Erythroblast (primary cell): Measurements from ENCODE around the gene ZNF236.

ENCODE experiments used
- DNase-seq, 2 experiments: peaks; one replicate each; lab custom pipeline; 2025; lab: John Stamatoyannopoulos, UW
- GATA1 ChIP-seq: IDR thresholded peaks from 2 replicates; pipeline ENCODE4 v1.6.1; 2011; ENCODE audit warnings: low read depth, mild to moderate bottlenecking, control low read depth, low read length, moderate library complexity
- POLR2A ChIP-seq: IDR thresholded peaks from 2 replicates; pipeline ENCODE4 v1.6.1; 2011; ENCODE audit warnings: mild to moderate bottlenecking, low read length

ZNF236 gene

GRCh38 chr18:76857476-76857875 lies 35.1 kb downstream of the ZNF236 start:
- DNase-seq: no peak
- TF ChIP-seq POLR2A: no peak
- TF ChIP-seq GATA1: no peak

GRCh38 chr18:76859474-76860339 lies 37.4 kb downstream of the ZNF236 start:
- TF ChIP-seq GATA1 (no peak), POLR2A (no peak)
- no peak for DNase-seq

DNA sequence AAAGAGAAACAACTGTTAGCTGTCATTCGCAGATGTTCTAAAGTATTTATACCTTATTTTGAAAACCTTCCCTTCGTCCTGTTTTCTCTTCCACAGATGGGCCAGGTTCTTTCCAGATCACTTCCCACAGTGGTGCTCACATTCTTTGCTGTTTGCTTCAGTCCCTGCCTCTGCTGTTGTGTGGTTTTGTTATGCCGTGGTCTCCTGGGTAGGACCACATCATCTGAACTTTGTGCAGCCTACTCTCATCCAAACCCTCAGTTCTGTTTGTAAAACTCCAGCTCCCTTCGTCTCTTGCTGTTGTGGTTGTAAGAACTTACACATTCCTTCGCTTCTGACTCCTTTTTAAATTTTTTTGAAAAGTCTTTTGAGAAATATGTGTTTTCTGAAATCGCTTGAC lies 38.1 kb downstream of the ZNF236 start:
- TF ChIP-seq POLR2A (no peak), GATA1 (no peak)
- no peak for DNase-seq

- TF ChIP-seq GATA1: no peak
- TF ChIP-seq POLR2A: no peak
- DNase-seq: no peak
Observed at GRCh38 chr18:76866666-76867065, 44.3 kb downstream of the ZNF236 start.

GRCh38 chr18:76873311-76873710 lies 51.0 kb downstream of the ZNF236 start:
- no peak for TF ChIP-seq POLR2A
- TF ChIP-seq GATA1: no peak
- no peak for DNase-seq

- TF ChIP-seq GATA1 (no peak), POLR2A (no peak)
- DNase-seq: no peak
Observed at GRCh38 chr18:76873713-76874112, 51.4 kb downstream of the ZNF236 start.

GRCh38 chr18:76874642-76875389 lies 52.5 kb downstream of the ZNF236 start:
- TF ChIP-seq POLR2A (no peak), GATA1 (no peak)
- no peak for DNase-seq

GRCh38 chr18:76875390-76876325 lies 53.3 kb downstream of the ZNF236 start:
- TF ChIP-seq GATA1 (no peak), POLR2A (no peak)
- peak; percentile 70 to 80 for DNase-seq

- TF ChIP-seq GATA1: no peak
- TF ChIP-seq POLR2A: no peak
- DNase-seq: no peak
Observed at GRCh38 chr18:76878426-76878825, 56.1 kb downstream of the ZNF236 start.

DNA sequence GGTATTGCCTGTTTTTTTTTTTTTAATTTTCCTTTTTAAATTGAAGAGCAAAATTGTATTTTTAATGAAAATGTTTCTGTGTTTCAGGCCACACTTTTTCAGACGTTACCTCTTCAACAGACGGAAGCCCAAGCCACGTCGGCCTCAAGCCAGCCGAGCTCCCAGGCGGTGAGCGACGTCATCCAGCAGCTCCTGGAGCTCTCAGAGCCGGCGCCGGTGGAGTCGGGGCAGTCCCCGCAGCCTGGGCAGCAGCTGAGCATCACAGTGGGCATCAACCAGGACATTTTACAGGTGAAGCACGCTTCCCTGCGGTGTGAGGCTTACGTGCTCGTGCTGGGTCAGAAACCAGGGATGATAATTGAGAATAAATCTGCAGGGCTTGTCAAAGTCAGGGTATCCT lies 57.7 kb downstream of the ZNF236 start:
- no peak for DNase-seq
- TF ChIP-seq GATA1: no peak
- no peak for TF ChIP-seq POLR2A

DNA sequence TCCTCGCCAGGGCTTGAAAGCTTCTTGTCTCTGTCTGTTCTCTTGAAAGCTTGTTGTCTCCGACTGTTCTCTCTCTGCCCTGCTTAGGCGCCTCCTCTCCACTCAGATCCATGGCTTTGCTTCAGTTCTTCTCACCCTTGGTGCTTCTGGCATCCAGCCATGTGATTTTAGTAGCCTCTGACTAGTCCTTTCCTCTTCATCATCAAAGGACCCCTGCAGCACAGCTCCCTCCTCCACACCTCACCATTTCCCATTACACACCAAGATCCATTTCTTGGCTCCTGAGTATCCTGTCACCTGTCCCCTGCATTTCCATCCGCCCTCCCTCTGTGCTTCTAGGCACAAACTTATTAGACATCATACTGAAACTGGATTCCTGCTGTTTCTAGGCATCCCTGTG lies 59.4 kb downstream of the ZNF236 start:
- DNase-seq: no peak
- TF ChIP-seq POLR2A (no peak), GATA1 (no peak)

DNA sequence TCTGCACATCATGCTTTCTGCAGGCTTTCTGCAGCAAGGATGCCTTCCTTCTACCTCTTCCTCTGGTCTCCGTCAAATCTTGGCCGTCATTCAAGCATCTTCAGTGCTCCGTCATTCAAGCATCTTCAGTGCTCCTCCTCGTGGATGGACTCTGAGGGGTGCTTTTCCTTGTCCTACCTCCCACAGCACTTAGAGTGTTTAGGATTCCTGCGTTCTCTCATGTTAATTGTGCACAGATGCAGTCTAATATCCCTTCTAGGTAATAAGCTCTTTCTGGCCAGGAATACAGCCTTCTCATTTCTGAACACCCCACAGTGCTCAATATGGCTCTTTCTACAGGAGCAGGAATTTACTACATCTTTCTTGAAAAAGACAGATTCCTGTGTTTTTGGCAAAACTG lies 59.8 kb downstream of the ZNF236 start:
- TF ChIP-seq GATA1 (no peak), POLR2A (no peak)
- DNase-seq: no peak

- TF ChIP-seq GATA1 (no peak), POLR2A (no peak)
- DNase-seq: no peak
Observed at GRCh38 chr18:76885001-76885400, 62.6 kb downstream of the ZNF236 start.

DNA sequence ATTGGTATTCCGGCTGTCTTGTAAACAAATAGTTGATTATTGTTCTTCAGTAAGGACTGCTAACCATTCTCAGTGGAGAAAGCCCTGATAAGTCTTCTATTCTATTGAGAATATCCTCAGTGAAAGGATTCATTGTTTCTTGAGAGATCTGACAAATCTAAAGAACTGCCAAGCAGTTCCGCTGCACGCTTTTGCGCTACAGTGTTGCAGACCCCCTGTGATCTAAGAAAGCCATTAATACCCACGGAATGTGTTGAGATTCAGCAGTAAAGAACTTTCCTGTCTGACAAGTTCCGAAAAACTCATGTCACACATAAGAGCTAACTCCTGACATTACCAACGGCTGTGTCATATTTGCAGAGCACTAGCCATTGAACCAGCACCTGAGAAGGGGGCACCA lies 63.8 kb downstream of the ZNF236 start:
- TF ChIP-seq POLR2A (no peak), GATA1 (no peak)
- no peak for DNase-seq
